ENCODE measurements around the gene MRPL52.

DNA sequence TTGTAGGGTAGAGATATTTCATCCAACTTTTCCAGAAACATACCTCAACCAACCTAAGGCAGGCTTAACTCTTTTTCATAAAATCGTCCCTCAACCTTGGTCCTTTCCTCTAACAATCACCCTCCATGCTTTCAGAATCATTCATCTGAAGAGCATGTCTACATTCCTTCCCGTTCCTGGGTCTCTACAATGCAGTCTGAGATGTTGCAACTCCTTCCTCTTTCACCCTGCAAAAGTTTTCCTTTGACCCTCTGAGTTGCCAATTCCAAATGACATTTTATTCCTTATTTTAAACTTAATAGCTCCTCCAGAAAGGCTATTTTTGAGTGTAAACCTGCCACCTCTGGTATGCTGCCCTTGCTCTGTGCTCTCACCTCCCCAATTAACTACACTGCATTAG lies 31.2 kb upstream of the MRPL52 start:
- TF ChIP-seq POLR2AphosphoS5 (IDR thresholded peaks at IDR 0.05; ENCODE audit: borderline replicate concordance, low read depth, low read length) (no peak), EZH2 (IDR thresholded peaks at IDR 0.05) (no peak), FOXP2 (optimal IDR thresholded peaks at IDR 0.05; ENCODE audit: control extremely low read depth, extremely low read length, insufficient read depth) (no peak)

All from SK-N-MC (cell line).